GM18511 (cell line): Measurements from ENCODE around the gene TSPAN2.
"Not testable (repeated sequence)": the region's sequence is repeated elsewhere in the genome, so short reads cannot be mapped to it uniquely, and the experiment has no call there.

Experiments
- ATAC-seq: cut with Tn5 transposase; IDR thresholded peaks from one replicate; pipeline ENCODE4 v1.9.1; 2021; ENCODE audit warnings: mild to moderate bottlenecking, moderate library complexity; ENCODE audit not compliant: unreplicated experiment

TSPAN2 gene

DNA sequence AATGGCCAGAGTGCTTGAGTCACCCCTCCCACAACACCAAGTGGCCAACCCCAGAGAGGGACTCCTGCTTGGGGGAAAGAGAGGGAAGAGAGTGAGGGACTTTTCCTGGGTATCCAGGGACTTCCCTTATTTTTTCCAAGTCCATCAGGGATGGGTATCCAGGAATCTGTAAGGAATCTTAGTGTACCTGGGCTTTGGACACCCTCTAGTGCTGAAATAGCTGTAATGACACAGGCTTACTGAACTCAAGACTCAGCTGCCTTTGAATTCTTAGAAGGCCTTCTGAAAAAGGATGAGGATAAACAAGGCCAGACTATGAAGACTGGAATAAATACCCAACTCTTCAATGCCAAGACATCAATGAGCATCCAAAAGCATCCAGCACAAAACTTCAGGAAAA is 47.6 kb downstream of the TSPAN2 start:
- ATAC-seq: no peak

DNA sequence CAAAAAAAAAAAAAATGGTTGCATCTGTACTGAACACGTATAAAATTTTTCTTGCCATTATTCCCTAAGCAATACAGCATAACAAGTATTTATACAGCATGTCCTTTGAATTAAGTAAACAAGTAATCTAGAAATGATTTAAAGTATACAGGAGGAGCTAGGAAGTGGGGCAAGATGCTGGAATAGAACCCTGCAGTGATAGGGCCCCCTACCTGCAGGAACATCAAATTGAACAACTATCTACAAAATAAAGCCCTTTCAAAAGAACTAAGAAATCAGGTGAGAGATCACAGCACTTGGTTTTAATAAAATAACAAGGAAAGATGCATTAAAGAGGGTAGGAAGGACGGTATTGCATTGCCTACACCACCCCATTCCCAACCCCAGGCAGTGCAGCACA is 48.8 kb downstream of the TSPAN2 start:
- no peak for ATAC-seq

- ATAC-seq: no peak
These were observed 52.3 kb downstream of the TSPAN2 start for GRCh38 chr1:115036814-115037507.

DNA sequence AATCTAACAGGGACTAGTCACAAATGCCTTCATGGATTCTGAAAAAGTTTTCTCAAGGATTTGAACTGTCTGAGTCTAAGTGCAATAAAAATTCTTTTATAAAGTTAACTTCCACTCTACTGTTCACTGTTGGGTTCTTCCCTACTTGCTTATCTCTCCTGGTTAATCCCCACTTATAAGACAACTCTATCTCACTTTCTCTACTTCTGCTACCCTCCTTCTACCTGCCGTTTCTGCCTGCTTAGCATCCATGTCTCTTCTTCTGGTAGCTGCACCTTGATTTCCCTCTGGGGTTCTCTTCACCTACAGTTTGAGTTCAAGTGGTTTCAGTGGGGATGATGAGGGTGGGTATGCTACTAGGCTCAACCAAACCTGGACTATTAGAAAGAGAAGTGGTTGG is 53.7 kb downstream of the TSPAN2 start:
- ATAC-seq: no peak

GRCh38 chr1:115031595-115031994 is 57.7 kb downstream of the TSPAN2 start:
- no peak for ATAC-seq

GRCh38 chr1:115029526-115029925 is 59.8 kb downstream of the TSPAN2 start, which contains the start of gene TSHB:
TSS of gene TSHB (plus strand) at chr1:115029826. CDS start at chr1:115033363, 3,537 bp downstream.
- no peak for ATAC-seq

GRCh38 chr1:115023593-115023992 is 65.7 kb downstream of the TSPAN2 start:
- ATAC-seq: no peak

DNA sequence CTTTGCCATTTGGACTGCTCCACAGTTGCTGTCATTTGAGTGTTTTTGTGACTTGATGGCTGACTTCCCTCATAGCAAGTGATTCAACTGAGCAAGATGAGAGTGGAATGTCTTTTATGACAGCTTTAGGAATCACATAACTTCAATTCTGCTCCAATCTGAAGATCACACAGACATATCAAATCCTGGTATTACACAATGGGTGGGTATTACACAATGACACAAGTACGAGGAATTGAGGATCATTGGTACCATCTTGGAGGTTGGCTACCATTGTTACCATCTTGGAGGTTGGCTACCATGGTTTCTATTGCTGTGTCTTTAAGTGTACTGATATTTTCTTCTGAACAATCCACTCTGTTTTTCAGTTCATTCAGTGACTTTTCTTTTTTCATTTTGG is 68.2 kb downstream of the TSPAN2 start:
- ATAC-seq: no peak

GRCh38 chr1:115019549-115019948 is 69.8 kb downstream of the TSPAN2 start:
- ATAC-seq: not testable (repeated sequence)

DNA sequence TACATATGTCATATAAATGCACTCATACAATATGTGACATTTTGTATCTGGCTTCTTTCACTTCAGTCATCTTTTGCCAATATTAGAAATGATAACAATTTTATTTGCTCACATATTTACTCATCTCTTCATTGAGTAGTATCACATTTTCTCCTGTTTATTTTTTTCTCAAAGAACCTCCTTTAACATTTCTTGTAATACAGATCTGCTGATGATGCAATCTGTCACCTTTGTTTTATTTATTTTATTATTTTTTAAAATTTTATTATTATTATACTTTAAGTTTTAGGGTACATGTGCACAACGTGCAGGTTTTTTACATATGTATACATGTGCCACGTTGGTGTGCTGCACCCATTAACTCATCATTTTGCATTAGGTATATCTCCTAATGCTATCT is 75.5 kb downstream of the TSPAN2 start:
- ATAC-seq: no peak

DNA sequence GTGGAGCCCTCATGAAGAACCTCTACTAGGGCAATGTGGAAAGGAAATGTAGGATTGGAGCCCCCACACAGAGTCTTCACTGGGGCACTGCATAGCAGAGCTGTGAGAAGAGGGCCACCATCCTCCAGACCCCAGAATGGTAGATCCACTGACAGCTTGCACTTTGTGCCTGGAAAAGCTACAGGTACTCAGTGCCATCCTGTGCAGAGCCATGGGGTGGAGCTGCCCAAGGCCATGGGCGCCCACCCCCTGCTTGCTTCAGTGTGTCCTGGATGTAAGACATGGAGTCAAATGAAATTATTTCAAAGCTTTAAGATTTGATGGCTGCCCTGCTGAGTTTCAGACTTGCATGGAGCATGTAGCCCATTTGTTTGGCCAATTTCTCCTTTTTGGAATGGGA is 76.9 kb downstream of the TSPAN2 start:
- no peak for ATAC-seq

DNA sequence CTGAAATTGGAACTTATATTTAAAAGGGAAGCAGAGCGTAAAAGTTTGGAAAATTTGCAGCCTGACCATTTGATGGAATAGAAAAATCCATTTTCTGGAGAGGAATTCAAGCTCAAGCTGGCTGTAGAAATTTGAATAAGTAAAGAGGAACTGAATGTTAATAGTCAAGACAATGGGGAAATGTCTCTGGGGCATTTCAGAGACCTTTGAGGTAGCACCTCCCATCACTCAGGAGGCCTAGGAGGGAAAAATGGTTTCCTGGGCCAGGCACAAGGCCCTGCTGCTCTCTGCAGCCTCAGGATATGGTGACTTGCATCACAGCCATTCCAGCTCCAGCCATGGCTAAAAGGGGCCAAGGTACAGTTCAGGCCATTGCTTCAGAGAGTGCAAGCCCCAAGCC is 77.3 kb downstream of the TSPAN2 start:
- no peak for ATAC-seq

DNA sequence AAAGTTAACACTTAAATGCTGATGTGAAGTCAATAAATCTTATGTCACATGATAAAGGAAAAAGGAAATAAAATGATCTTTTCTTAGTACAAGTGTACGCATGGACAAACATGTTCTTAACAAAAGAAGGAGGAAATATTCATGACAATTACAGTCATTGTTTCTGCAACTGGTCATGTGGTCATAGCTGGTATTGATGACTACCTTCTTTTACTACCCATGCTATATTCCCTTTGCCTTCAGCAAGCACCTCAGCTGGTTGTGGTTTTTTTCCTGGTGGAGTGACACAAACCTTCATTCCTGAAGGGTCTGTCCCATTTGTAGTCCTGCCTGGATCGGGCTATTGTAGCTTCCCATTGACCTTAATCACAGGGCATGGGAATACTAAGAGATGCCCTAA is 83.1 kb downstream of the TSPAN2 start:
- no peak for ATAC-seq
